Adrenal gland (tissue), 5 donors: ENCODE results near the gene TOX3.

Source experiments
- CTCF ChIP-seq, 6 experiments: fragments of 450-650 bp in 4 of 6; fragments of 200-600 bp in 2 of 6; sonication (generic) in 1 of 6; IDR thresholded peaks; 1 replicate in 5 of 6; 2 replicates in 1 of 6; pipeline versions ENCODE4 v1.5.1 to v1.8.0; 2016 to 2021; ENCODE audit warnings: antibody characterized with exemption in 6 of 6, mild to moderate bottlenecking in 2 of 6, moderate library complexity in 1 of 6
- POLR2A ChIP-seq, 2 donors: fragments of 450-650 bp; IDR thresholded peaks; one replicate each; pipeline ENCODE4 v1.6.1; 2017; ENCODE audit warnings: antibody characterized with exemption in 2 of 2, mild to moderate bottlenecking in 2 of 2, moderate library complexity in 1 of 2
- donor health status: DM: no; HTN: no; CAD: no.

- TF ChIP-seq CTCF (IDR thresholded peaks at IDR 0.05) (no peak), POLR2A (IDR thresholded peaks at IDR 0.05) (no peak)
These were observed at the start of gene TOX3 for GRCh38 chr16:52547004-52547833.
